C4-2B (cell line): Measurements from ENCODE around the gene KRTAP2-4.

Source experiments
- ZFX ChIP-seq: fragments of 450-650 bp; IDR thresholded peaks from 2 replicates; pipeline ENCODE4 v1.6.1; 2017
- TF ChIP-seq, protein P1 (sequence below): fragments of 450-650 bp; conservative IDR thresholded peaks from 2 replicates; pipeline ENCODE4 v1.5.1; 2017; ENCODE audit warnings: mild to moderate bottlenecking

DNA sequence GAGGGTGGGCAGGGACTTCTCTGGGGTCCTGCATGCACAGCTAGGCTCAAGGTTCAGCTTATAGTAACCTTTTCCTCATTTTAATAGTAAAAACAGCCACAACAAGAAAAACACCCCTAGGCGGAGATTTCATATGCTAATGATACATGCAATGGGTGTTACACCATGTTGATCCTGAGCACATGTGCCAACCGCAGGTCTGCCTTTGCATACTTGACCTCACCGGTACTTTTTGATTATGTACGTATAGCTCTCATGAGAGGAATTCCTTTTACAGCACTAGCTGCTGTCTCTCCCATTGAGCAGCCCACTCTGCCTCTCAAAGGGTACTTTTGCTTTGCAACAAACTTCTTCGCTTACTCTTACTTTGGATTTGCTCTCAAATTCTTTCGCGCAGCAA is 30.4 kb upstream of the KRTAP2-4 start:
- TF ChIP-seq, protein P1, sequence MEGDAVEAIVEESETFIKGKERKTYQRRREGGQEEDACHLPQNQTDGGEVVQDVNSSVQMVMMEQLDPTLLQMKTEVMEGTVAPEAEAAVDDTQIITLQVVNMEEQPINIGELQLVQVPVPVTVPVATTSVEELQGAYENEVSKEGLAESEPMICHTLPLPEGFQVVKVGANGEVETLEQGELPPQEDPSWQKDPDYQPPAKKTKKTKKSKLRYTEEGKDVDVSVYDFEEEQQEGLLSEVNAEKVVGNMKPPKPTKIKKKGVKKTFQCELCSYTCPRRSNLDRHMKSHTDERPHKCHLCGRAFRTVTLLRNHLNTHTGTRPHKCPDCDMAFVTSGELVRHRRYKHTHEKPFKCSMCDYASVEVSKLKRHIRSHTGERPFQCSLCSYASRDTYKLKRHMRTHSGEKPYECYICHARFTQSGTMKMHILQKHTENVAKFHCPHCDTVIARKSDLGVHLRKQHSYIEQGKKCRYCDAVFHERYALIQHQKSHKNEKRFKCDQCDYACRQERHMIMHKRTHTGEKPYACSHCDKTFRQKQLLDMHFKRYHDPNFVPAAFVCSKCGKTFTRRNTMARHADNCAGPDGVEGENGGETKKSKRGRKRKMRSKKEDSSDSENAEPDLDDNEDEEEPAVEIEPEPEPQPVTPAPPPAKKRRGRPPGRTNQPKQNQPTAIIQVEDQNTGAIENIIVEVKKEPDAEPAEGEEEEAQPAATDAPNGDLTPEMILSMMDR: no peak
- no peak for TF ChIP-seq ZFX
